ENCODE results near the gene MORN1. TPM values are rescaled to one million over a fixed set of nuclear protein-coding genes. Genes with fewer than 3 reads are reported as not detected.
A peak's percentile ranks its signal among the peaks of the same experiment; 100 is the strongest.

The MORN1 gene
- total and polyA plus RNA-seq, 9 donors = 4.3 to 9.3 (median 7.5) TPM

- DNase-seq = no peak
- Histone ChIP-seq H3K27ac (ENCODE audit: low read length) (no peak overlapping the region), H3K9me3 (replicated peaks; ENCODE audit: control insufficient read depth, low read depth, low read length) (peaks cover 2% of the 10 kb centered on the region), H3K4me1 (ENCODE audit: control insufficient read depth, insufficient read depth, low read length) (peaks cover 6% of the 10 kb centered on the region), H3K4me3 (ENCODE audit: low read length) (no peak overlapping the region), H3K27me3 (ENCODE audit: control insufficient read depth, insufficient read depth, low read length) (no peaks in the 10 kb centered on the region), H3K36me3 (ENCODE audit: control insufficient read depth, insufficient read depth, low read length) (no peaks in the 10 kb centered on the region)
- 56% methylated on average over 4 of the region's 11 CpGs for WGBS (ENCODE audit: insufficient coverage)
These were observed 30.6 kb downstream of the MORN1 start for GRCh38 chr1:2360588-2361364.

- H3K27me3 ChIP-seq (ENCODE audit: control insufficient read depth, insufficient read depth, low read length) = no peaks in the 10 kb centered on the region
- H3K4me3 ChIP-seq (ENCODE audit: low read length) = no peak overlapping the region
- peaks cover 2% of the 10 kb centered on the region for H3K9me3 ChIP-seq (replicated peaks; ENCODE audit: control insufficient read depth, low read depth, low read length)
- WGBS (ENCODE audit: insufficient coverage) = 77% methylated on average over 22 of the region's 24 CpGs
- DNase-seq = no peak
- no peak overlapping the region for H3K27ac ChIP-seq (ENCODE audit: low read length)
- H3K4me1 ChIP-seq (ENCODE audit: control insufficient read depth, insufficient read depth, low read length) = peaks cover 20% of the 10 kb centered on the region
- H3K36me3 ChIP-seq (ENCODE audit: control insufficient read depth, insufficient read depth, low read length) = no peaks in the 10 kb centered on the region
These were observed 32.4 kb downstream of the MORN1 start for GRCh38 chr1:2358651-2359640.

- 81% methylated on average over 12 of the region's 13 CpGs for WGBS (ENCODE audit: insufficient coverage)
- Histone ChIP-seq H3K9me3 (replicated peaks; ENCODE audit: control insufficient read depth, low read depth, low read length) (no peaks in the 10 kb centered on the region), H3K36me3 (ENCODE audit: control insufficient read depth, insufficient read depth, low read length) (no peaks in the 10 kb centered on the region), H3K27me3 (ENCODE audit: control insufficient read depth, insufficient read depth, low read length) (no peaks in the 10 kb centered on the region), H3K27ac (ENCODE audit: low read length) (no peak overlapping the region), H3K4me3 (ENCODE audit: low read length) (no peak overlapping the region), H3K4me1 (ENCODE audit: control insufficient read depth, insufficient read depth, low read length) (peaks cover 28% of the 10 kb centered on the region)
- DNase-seq = no peak
These were observed 33.3 kb downstream of the MORN1 start for GRCh38 chr1:2358072-2358471.

GRCh38 chr1:2356911-2357845 lies 34.2 kb downstream of the MORN1 start:
- peaks cover 32% of the 10 kb centered on the region for H3K4me1 ChIP-seq (ENCODE audit: control insufficient read depth, insufficient read depth, low read length)
- H3K4me3 ChIP-seq (ENCODE audit: low read length) = no peak overlapping the region
- no peak for DNase-seq
- H3K27me3 ChIP-seq (ENCODE audit: control insufficient read depth, insufficient read depth, low read length) = no peaks in the 10 kb centered on the region
- 71% methylated on average over 28 of the region's 37 CpGs for WGBS (ENCODE audit: insufficient coverage)
- H3K9me3 ChIP-seq (replicated peaks; ENCODE audit: control insufficient read depth, low read depth, low read length) = no peaks in the 10 kb centered on the region
- no peaks in the 10 kb centered on the region for H3K36me3 ChIP-seq (ENCODE audit: control insufficient read depth, insufficient read depth, low read length)
- no peak overlapping the region for H3K27ac ChIP-seq (ENCODE audit: low read length)

GRCh38 chr1:2356401-2356800 lies 35.0 kb downstream of the MORN1 start:
- Histone ChIP-seq H3K27me3 (ENCODE audit: control insufficient read depth, insufficient read depth, low read length) (no peaks in the 10 kb centered on the region), H3K9me3 (replicated peaks; ENCODE audit: control insufficient read depth, low read depth, low read length) (no peaks in the 10 kb centered on the region), H3K4me1 (ENCODE audit: control insufficient read depth, insufficient read depth, low read length) (peaks cover 32% of the 10 kb centered on the region), H3K36me3 (ENCODE audit: control insufficient read depth, insufficient read depth, low read length) (no peaks in the 10 kb centered on the region), H3K4me3 (ENCODE audit: low read length) (no peak overlapping the region), H3K27ac (ENCODE audit: low read length) (no peak overlapping the region)
- no peak for DNase-seq
- WGBS (ENCODE audit: insufficient coverage) = 68% methylated on average over 15 of the region's 15 CpGs

GRCh38 chr1:2355373-2356261 lies 35.7 kb downstream of the MORN1 start:
- no peak overlapping the region for H3K4me3 ChIP-seq (ENCODE audit: low read length)
- WGBS (ENCODE audit: insufficient coverage) = 62% methylated on average over 27 of the region's 28 CpGs
- no peaks in the 10 kb centered on the region for H3K27me3 ChIP-seq (ENCODE audit: control insufficient read depth, insufficient read depth, low read length)
- H3K27ac ChIP-seq (ENCODE audit: low read length) = no peak overlapping the region
- H3K36me3 ChIP-seq (ENCODE audit: control insufficient read depth, insufficient read depth, low read length) = no peaks in the 10 kb centered on the region
- peaks cover 37% of the 10 kb centered on the region for H3K4me1 ChIP-seq (ENCODE audit: control insufficient read depth, insufficient read depth, low read length)
- no peaks in the 10 kb centered on the region for H3K9me3 ChIP-seq (replicated peaks; ENCODE audit: control insufficient read depth, low read depth, low read length)
- no peak for DNase-seq

GRCh38 chr1:2354511-2355372 lies 36.6 kb downstream of the MORN1 start:
- no peak overlapping the region for H3K4me3 ChIP-seq (ENCODE audit: low read length)
- WGBS (ENCODE audit: insufficient coverage) = 36% methylated on average over 34 of the region's 38 CpGs
- H3K27ac ChIP-seq (ENCODE audit: low read length) = peak overlapping the region; percentile 3
- no peaks in the 10 kb centered on the region for H3K27me3 ChIP-seq (ENCODE audit: control insufficient read depth, insufficient read depth, low read length)
- H3K4me1 ChIP-seq (ENCODE audit: control insufficient read depth, insufficient read depth, low read length) = peaks cover 40% of the 10 kb centered on the region
- no peaks in the 10 kb centered on the region for H3K9me3 ChIP-seq (replicated peaks; ENCODE audit: control insufficient read depth, low read depth, low read length)
- no peaks in the 10 kb centered on the region for H3K36me3 ChIP-seq (ENCODE audit: control insufficient read depth, insufficient read depth, low read length)
- DNase-seq = no peak

- no peak for DNase-seq
- no peaks in the 10 kb centered on the region for H3K27me3 ChIP-seq (ENCODE audit: control insufficient read depth, insufficient read depth, low read length)
- no peaks in the 10 kb centered on the region for H3K36me3 ChIP-seq (ENCODE audit: control insufficient read depth, insufficient read depth, low read length)
- peaks cover 45% of the 10 kb centered on the region for H3K4me1 ChIP-seq (ENCODE audit: control insufficient read depth, insufficient read depth, low read length)
- H3K4me3 ChIP-seq (ENCODE audit: low read length) = no peak overlapping the region
- WGBS (ENCODE audit: insufficient coverage) = 58% methylated on average over 16 of the region's 28 CpGs
- peak overlapping the region; percentile 60 for H3K27ac ChIP-seq (ENCODE audit: low read length)
- H3K9me3 ChIP-seq (replicated peaks; ENCODE audit: control insufficient read depth, low read depth, low read length) = no peaks in the 10 kb centered on the region
These were observed 37.6 kb downstream of the MORN1 start for GRCh38 chr1:2353551-2354438.
